K562 (cell line): ENCODE results near the gene AQP9. TPM values are rescaled to one million over a fixed set of nuclear protein-coding genes. Genes with fewer than 3 reads are reported as not detected.

ENCODE experiments used
- BCOR ChIP-seq: fragments of 450-650 bp; IDR thresholded peaks from 2 replicates; pipeline ENCODE4 v1.6.1; 2016
- CC2D1A ChIP-seq: fragments of 450-650 bp; IDR thresholded peaks from 2 replicates; pipeline ENCODE4 v1.6.1; 2017; ENCODE audit warnings: mild to moderate bottlenecking
- DIDO1 ChIP-seq: fragments of 450-650 bp; IDR thresholded peaks from 2 replicates; pipeline ENCODE4 v1.6.1; 2016; ENCODE audit warnings: low read depth, missing biosample characterization, missing genetic modification characterization
- ELF1 ChIP-seq: fragments of 200-800 bp; sonication (Bioruptor generic); IDR thresholded peaks from 2 replicates; pipeline ENCODE4 v1.6.1; 2016; ENCODE audit warnings: missing genetic modification characterization, missing compliant biosample characterization
- ETS2 ChIP-seq: IDR thresholded peaks from 2 replicates; pipeline ENCODE4 v1.6.1; 2016; ENCODE audit warnings: borderline replicate concordance, missing genetic modification characterization, mild to moderate bottlenecking, moderate library complexity, missing compliant biosample characterization; ENCODE audit not compliant: poor library complexity, severe bottlenecking
- FOXM1 ChIP-seq, 2 experiments: fragments of 450-650 bp in 1 of 2; sonication (generic) in 1 of 2; formaldehyde crosslinking in 1 of 2; IDR thresholded peaks; 2 replicates each; pipeline versions ENCODE4 v1.6.1 to v1.9.0; 2017 to 2022; ENCODE audit warnings: low read depth in 2 of 2, mild to moderate bottlenecking in 2 of 2, missing genetic modification reagents in 1 of 2, moderate library complexity in 1 of 2
- ID3 ChIP-seq, 2 experiments: fragments of 250-450 bp in 1 of 2; fragments of 450-650 bp in 1 of 2; sonication (Bioruptor Pico) in 1 of 2; IDR thresholded peaks; 2 replicates each; pipeline versions ENCODE4 v1.6.1 to v1.8.0; 2016 to 2021; ENCODE audit warnings: mild to moderate bottlenecking in 2 of 2, moderate library complexity in 2 of 2, missing compliant biosample characterization in 1 of 2, missing genetic modification characterization in 1 of 2
- MCM3 ChIP-seq: fragments of 450-650 bp; IDR thresholded peaks from 2 replicates; pipeline ENCODE4 v1.6.1; 2016
- MNT ChIP-seq, 2 experiments: fragments of 450-650 bp; conservative IDR thresholded peaks; 2 replicates each; pipeline ENCODE4 v1.6.1; 2017; ENCODE audit warnings: mild to moderate bottlenecking in 2 of 2, moderate library complexity in 2 of 2
- PTBP1 ChIP-seq: fragments of 200-400 bp; formaldehyde crosslinking; IDR thresholded peaks from 2 replicates; pipeline ENCODE4 v1.6.1; 2017; ENCODE audit warnings: low read depth, low read length
- THRB ChIP-seq: fragments of 450-650 bp; formaldehyde crosslinking; conservative IDR thresholded peaks from 2 replicates; pipeline ENCODE4 v1.4.0; 2022; ENCODE audit warnings: mild to moderate bottlenecking, missing genetic modification characterization
- ZC3H4 ChIP-seq: sonication (generic); formaldehyde crosslinking; IDR thresholded peaks from 2 replicates; pipeline ENCODE4 v1.9.0; 2021; ENCODE audit warnings: missing genetic modification reagents, borderline replicate concordance
- ZNF174 ChIP-seq: fragments of 250-450 bp; sonication (Bioruptor Pico); IDR thresholded peaks from 2 replicates; pipeline ENCODE4 v1.4.0; 2020; ENCODE audit warnings: mild to moderate bottlenecking
- ZNF318 ChIP-seq, 2 experiments: fragments of 450-650 bp; IDR thresholded peaks; 2 replicates each; pipeline ENCODE4 v1.6.1; 2016; ENCODE audit warnings: mild to moderate bottlenecking in 2 of 2, borderline replicate concordance in 1 of 2, low read depth in 1 of 2, moderate library complexity in 1 of 2
- polyA plus RNA-seq, 8 experiments: library from polyadenylated mRNA; depleted of rRNA in 4 of 8; stranded (reverse) in 5 of 8; unstranded in 3 of 8; fragments of >200 nt; fragmentation: Nextera tagmentation in 2 of 8; fragmentation: Illumina TruSeq in 1 of 8; extraction: Ambion mirVana in 2 of 8; extraction: Trizol in 1 of 8; gene quantifications; 2 replicates each; pipeline versions ENCODE4 v1.2.1 to v1.2.3, GENCODE V29; 2011 to 2014; ENCODE audit warnings: inconsistent platforms in 1 of 8, missing spikeins in 1 of 8
- total RNA-seq, 7 experiments: library from RNA; depleted of rRNA in 6 of 7; stranded (reverse); fragments of >200 nt in 6 of 7; fragmentation: Illumina TruSeq in 2 of 7; extraction: Trizol in 2 of 7; gene quantifications; 2 replicates each; pipeline versions ENCODE4 v1.2.1 to v1.2.3, GENCODE V29; 2011 to 2021; ENCODE audit warnings: low replicate concordance in 1 of 7

The AQP9 gene
- total and polyA plus RNA-seq, 9 of the 15 experiments (the other 6 are each of a cell fraction or from before 2014, with no cell fraction given) = 0.04 to 0.33 (median 0.07) TPM; not detected in 4

GRCh38 chr15:58189148-58189811, 51.1 kb downstream of the AQP9 start (continued):
- no peak for TF ChIP-seq ID3 (CRISPR knock-in tag; IDR thresholded peaks at IDR 0.05)
- TF ChIP-seq ID3 (tag; IDR thresholded peaks at IDR 0.05) = 0 out of 2 replicates have a peak, but pooled peaks have one; percentile 22
- no peak for TF ChIP-seq ETS2 (tag)
- TF ChIP-seq MCM3 = no peak
- peak; percentile 40; the same call in 1 of the 2 replicates for TF ChIP-seq CC2D1A
- TF ChIP-seq ZC3H4 (CRISPR knock-in tag) = no peak
- no peak for TF ChIP-seq THRB (CRISPR knock-in tag)
- no peak for TF ChIP-seq ZNF318 (IDR thresholded peaks at IDR 0.05; ENCODE audit: borderline replicate concordance in 1 of 2, low read depth in 1 of 2)
- no peak for TF ChIP-seq ELF1 (tag)
- no peak for TF ChIP-seq DIDO1
- TF ChIP-seq MNT (conservative IDR thresholded peaks at IDR 0.05) = no peak
- TF ChIP-seq FOXM1 (IDR thresholded peaks at IDR 0.05; ENCODE audit: low read depth) = no peak
- TF ChIP-seq FOXM1 (CRISPR knock-in tag; IDR thresholded peaks at IDR 0.05; ENCODE audit: low read depth) = no peak
- TF ChIP-seq ZNF174 = no peak
- peak; percentile 98 for TF ChIP-seq BCOR
- TF ChIP-seq PTBP1 = peak; percentile 83; the same call in 1 of the 2 replicates
